Nephron progenitor cell (in vitro differentiated cells): Measurements from ENCODE around the gene DDX54.
A peak's percentile ranks its signal among the peaks of the same experiment; 100 is the strongest.
"Not testable (repeated sequence)": the region's sequence is repeated elsewhere in the genome, so short reads cannot be mapped to it uniquely, and the experiment has no call there.

Experiments used
- DNase-seq: peaks from one replicate; pipeline ENCODE4 v3.0.0; 2021
- H3K27ac Mint-ChIP-seq: 2 replicates; pipeline ENCODE4 v1.8.0; 2021; ENCODE audit warnings: mild to moderate bottlenecking, moderate library complexity, mixed read lengths
- H3K27me3 Mint-ChIP-seq: 2 replicates; pipeline ENCODE4 v1.8.0; 2021; ENCODE audit warnings: mild to moderate bottlenecking, low read depth, mixed read lengths; ENCODE audit not compliant: poor library complexity
- H3K36me3 Mint-ChIP-seq: 2 replicates; pipeline ENCODE4 v1.8.0; 2021; ENCODE audit warnings: low read depth, mixed read lengths
- H3K4me1 Mint-ChIP-seq: 2 replicates; pipeline ENCODE4 v1.8.0; 2021; ENCODE audit warnings: mixed read lengths
- H3K4me3 Mint-ChIP-seq: 2 replicates; pipeline ENCODE4 v1.8.0; 2021; ENCODE audit warnings: mild to moderate bottlenecking, moderate library complexity, mixed read lengths
- H3K9me3 Mint-ChIP-seq: 2 replicates; pipeline ENCODE4 v1.8.0; 2021; ENCODE audit warnings: mild to moderate bottlenecking, moderate library complexity, mixed read lengths
- TF ChIP-seq, protein P1 (sequence below): fragments of 200-600 bp; sonication (generic); IDR thresholded peaks from 2 replicates; pipeline ENCODE4 v1.5.0; 2021; ENCODE audit warnings: antibody characterized with exemption

DDX54 gene

DNA sequence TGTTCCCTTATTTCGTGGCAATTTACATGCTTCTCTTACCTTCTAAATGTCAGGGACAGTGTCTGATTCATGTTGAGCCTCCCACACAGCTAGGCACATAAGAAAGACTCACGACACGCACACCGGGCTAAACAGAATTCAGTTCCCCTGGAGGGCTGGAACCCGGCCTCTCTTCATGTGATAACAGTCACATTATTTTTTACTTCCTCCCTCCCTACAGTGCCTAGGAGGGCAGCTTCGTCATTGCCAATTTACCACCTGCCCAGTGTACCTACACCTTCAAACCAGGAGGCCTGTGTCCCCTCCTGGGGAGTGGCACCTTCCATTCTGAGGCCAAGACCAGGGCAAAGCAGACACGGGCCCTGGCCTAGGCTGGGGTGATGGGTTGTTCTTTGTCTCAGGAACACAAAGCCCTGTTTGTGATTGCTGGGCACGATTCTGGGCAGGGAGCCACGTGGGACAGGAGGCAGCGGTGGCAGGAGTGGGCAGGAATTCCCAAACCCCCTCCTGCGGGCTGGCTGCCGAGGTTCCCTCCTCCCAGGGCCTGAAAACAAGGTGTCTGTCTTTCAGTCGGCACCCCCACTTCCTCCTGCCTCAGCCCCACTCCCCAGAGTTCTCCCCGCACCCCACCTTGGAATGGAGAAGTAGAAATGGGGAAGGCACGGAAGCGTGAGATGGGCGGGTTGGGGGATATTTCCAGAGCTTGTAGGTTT lies 42.9 kb downstream of the DDX54 start:
- H3K27me3 Mint-ChIP-seq: peaks cover 19% of the 10 kb centered on the region
- H3K4me1 Mint-ChIP-seq: peaks cover 21% of the 10 kb centered on the region
- DNase-seq: no peak
- TF ChIP-seq, protein P1, sequence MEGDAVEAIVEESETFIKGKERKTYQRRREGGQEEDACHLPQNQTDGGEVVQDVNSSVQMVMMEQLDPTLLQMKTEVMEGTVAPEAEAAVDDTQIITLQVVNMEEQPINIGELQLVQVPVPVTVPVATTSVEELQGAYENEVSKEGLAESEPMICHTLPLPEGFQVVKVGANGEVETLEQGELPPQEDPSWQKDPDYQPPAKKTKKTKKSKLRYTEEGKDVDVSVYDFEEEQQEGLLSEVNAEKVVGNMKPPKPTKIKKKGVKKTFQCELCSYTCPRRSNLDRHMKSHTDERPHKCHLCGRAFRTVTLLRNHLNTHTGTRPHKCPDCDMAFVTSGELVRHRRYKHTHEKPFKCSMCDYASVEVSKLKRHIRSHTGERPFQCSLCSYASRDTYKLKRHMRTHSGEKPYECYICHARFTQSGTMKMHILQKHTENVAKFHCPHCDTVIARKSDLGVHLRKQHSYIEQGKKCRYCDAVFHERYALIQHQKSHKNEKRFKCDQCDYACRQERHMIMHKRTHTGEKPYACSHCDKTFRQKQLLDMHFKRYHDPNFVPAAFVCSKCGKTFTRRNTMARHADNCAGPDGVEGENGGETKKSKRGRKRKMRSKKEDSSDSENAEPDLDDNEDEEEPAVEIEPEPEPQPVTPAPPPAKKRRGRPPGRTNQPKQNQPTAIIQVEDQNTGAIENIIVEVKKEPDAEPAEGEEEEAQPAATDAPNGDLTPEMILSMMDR: no peak
- H3K27ac Mint-ChIP-seq: no peak overlapping the region
- peaks cover 2% of the 10 kb centered on the region for H3K36me3 Mint-ChIP-seq
- H3K9me3 Mint-ChIP-seq: peaks cover 11% of the 10 kb centered on the region
- no peak overlapping the region for H3K4me3 Mint-ChIP-seq

DNA sequence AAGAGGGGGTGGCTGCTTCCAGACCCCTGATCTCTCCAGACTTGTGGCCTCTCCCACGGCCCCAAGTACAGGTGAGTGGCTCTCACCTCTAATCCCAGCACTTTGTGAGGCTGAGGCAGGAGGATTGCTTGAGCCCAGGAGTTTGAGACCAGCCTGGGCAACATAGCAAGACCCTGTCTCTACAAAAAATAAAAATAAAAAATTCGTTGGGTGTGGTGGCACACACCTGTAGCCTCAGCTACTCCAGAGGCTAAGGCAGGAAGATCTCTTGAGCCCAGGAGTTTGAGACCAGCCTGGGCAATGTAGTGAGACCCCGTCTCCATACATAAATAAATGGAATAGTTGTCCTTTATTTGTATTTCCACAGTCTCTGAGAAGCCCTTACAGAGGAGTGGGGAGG lies 43.6 kb downstream of the DDX54 start:
- not testable (repeated sequence) for DNase-seq, H3K9me3 Mint-ChIP-seq, H3K4me3 Mint-ChIP-seq, H3K36me3 Mint-ChIP-seq, H3K27ac Mint-ChIP-seq
- peaks cover 23% of the 10 kb centered on the region for H3K27me3 Mint-ChIP-seq
- peaks cover 21% of the 10 kb centered on the region for H3K4me1 Mint-ChIP-seq

DNA sequence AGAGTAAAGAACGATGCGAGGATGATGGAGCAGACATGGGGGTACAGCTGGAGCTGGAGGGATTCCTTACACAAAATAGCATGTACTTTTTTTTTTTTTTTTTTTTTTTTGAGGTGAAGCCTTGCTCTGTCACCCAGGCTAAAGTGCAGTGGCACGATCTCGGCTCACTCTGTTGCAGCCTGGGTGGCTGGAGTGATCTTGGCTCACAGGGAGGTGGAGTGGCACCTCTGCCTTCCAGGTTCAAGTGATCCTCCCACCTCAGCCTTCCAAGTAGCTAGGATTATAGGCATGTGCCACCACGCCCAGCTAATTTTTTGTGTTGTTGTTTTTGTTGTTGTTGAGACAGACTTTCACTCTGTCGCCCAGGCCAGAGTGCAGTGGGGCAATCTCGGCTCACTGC lies 44.6 kb downstream of the DDX54 start:
- TF ChIP-seq, protein P1: no peak
- no peaks in the 10 kb centered on the region for H3K9me3 Mint-ChIP-seq
- H3K4me1 Mint-ChIP-seq: peaks cover 22% of the 10 kb centered on the region
- no peak for DNase-seq
- H3K36me3 Mint-ChIP-seq: no peaks in the 10 kb centered on the region
- H3K4me3 Mint-ChIP-seq: no peak overlapping the region
- peaks cover 34% of the 10 kb centered on the region for H3K27me3 Mint-ChIP-seq
- H3K27ac Mint-ChIP-seq: no peak overlapping the region

DNA sequence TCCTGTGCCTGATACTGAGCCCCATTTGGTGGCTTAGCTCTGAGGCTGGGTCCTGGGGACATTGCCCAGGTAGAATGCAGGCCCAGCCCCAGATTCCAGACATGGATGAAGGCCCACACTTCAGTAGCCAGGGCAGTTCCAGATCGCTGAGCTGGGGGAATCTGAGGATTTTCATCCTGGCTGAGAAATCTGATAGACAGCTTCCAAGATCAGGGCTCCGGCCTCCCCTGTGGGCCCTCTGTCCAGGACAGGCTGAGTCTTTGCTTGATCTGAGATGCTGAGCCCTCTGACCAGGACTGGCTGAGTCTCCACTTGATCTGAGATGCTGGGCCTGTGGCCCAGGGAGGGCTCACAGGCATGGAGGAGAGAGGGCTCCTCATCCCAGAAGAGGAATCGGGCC lies 46.5 kb downstream of the DDX54 start:
- no peak overlapping the region for H3K27ac Mint-ChIP-seq
- peak; percentile 50 for DNase-seq
- H3K4me1 Mint-ChIP-seq: peaks cover 16% of the 10 kb centered on the region
- H3K27me3 Mint-ChIP-seq: peaks cover 48% of the 10 kb centered on the region
- H3K4me3 Mint-ChIP-seq: no peak overlapping the region
- H3K9me3 Mint-ChIP-seq: no peaks in the 10 kb centered on the region
- H3K36me3 Mint-ChIP-seq: no peaks in the 10 kb centered on the region
- TF ChIP-seq, protein P1: no peak

DNA sequence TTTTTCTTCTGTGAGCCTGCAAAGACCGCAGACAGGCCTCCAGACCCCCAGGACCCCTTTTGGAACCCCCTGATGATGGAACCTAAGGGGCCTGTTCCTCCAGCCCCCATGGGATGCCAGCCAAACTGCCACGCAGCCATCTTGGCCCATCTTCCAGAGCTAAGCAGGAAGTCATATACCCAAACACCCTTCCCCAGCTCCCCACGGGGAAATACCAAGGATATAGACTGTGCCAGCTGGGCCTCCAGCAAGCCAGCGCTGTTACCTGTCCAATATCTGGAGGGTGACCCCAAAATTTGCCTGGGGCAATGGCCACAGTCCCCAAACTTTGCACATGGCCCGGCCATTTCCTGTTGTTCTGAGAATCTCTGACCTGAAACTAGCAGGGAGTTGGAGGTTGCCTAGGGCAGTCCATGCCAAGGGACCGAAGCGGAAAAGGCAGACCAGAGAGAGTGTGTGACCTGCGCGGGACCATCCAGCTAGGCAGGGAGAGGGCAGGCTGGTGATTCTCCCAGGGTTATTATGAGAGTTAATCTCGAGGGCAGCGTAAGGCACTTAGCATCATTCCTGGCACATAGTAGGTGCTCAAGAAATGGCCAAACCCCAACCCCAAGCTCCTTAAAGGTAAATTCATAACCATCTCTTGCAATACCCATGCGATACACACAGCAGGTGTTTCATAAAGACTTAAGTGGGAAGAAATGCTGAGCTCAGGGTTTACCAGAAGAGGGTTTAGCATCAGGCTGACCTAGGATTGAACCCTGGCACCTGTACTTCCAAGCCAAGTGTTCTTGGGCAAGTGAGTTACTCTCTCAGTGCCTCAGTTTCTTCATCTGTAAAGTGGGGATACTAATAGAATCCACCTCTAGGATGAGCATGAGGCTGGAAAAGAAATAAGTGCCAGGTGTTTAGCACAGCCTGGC lies 47.2 kb downstream of the DDX54 start:
- no peak for DNase-seq
- Mint-ChIP-seq H3K27me3 (peaks cover 55% of the 10 kb centered on the region), H3K4me1 (peaks cover 16% of the 10 kb centered on the region), H3K27ac (no peak overlapping the region), H3K4me3 (no peak overlapping the region), H3K9me3 (no peaks in the 10 kb centered on the region), H3K36me3 (no peaks in the 10 kb centered on the region)
- TF ChIP-seq, protein P1: no peak

DNA sequence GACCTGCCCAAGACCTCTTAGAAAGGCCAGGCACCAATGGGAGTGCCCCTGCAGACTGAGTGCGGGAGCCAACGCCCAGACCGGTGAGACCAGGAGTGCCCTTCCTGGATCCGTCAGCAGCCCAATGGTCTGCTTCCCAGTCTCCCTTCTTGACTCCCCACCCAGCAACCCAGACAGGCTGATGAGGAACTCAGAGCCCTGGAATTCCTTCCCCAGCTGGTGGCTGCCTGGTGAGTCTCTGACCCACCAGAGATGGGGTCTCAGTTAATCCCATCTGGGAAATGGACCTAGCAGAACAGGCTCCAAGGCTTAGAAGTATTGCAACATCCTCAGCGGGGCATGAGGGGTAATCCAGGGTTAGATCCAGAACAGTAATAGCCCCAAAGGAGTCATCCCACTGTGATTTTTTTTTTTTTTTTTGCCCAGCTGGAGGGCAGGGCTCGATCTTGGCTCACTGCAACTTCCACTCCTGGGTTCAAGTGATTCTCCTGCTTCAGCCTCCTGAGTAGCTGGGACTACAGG lies 48.2 kb downstream of the DDX54 start:
- Mint-ChIP-seq H3K36me3 (no peaks in the 10 kb centered on the region), H3K27me3 (peaks cover 63% of the 10 kb centered on the region), H3K4me3 (no peak overlapping the region), H3K9me3 (no peaks in the 10 kb centered on the region), H3K27ac (no peak overlapping the region), H3K4me1 (peaks cover 14% of the 10 kb centered on the region)
- TF ChIP-seq, protein P1: no peak
- DNase-seq: no peak
